ENCODE measurements around the gene ABLIM3.

The ABLIM3 gene

DNA sequence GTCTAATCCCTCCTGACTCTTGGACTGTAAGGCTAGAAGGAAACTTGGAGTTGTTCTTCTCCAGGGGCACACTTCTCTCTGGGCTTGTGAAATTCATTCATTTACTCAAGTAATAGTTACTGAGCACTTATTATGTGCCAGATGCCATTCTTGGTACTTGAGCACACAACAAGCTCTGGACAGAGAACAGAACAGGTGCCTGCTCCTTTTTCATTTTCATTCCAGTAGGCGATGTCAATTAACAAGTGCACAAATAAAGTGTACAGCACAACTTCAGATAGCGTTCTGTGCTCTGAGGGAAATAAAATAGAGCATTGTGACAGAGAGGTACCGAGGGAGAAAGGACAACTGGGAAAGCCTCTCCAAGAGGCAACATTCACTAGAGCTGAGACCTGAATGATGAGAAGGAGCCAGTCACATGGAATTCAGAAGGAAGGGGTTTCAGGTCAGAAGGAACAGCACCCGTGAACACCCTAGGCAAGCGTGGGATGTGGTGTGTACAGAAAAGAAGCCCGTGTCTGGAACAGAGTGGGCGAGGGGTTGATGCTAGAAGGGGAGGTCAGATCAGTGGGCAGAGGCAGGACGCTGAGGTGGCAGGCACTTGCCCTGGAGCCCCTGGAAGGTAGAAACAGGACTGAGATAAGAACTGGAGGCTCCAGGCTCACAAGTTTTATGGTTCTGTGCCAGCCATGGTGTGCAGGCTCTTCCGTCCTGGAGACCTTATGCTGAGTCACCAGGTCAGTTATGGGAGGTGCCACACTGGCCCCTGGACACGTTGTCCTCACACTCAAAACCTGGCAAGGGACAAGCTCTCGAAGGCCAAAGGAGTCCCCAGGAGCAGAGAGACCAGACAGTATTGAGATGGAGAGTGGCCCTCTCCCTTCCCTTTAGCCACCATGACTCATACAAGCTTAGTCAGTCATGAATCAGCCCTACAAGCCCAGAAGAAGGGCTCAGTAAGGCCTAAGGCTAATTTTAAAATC, 7.2 kb upstream of the ABLIM3 start:
- DNase-seq: no peak

- no peak for DNase-seq
These were observed 6.4 kb upstream of the ABLIM3 start for GRCh38 chr5:149134778-149135500.

- no peak for DNase-seq
These were observed 5.6 kb upstream of the ABLIM3 start for GRCh38 chr5:149135536-149136201.

DNA sequence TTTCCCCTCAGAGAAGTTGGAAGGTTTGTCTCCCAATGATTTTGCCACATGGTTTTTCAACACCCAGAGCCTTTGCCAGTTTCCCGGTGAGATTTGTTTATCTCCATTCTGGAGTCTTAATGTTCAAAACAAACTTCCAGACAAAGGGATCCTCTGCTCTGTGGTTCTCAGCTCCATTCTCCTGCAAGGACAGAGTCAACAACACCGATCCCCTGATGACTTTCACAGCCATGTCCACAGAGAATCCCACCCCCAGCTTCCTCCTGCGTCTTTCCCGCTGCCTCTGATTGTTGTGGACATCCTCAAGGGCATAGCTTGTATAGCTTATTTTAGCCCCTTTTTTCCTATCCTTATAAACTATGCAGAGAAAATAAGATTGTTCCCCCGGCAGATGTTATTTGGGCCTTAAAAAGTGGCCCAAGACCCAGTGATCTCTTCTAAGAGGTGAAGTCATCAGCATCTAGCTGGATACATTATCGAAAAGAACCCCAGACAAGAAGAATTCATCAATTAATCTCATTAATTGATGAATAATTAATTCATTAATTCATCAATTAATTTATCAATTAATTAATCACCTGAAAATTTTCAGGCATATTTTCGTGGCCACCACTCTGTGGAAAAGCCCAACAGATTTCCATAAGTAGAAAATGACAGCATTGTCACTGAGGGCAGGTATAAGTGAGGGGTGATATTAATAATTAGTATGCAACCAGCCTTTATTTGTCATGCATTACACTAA, 2.9 kb upstream of the ABLIM3 start:
- no peak for DNase-seq

- no peak for DNase-seq
These were observed 893 bp upstream of the ABLIM3 start for GRCh38 chr5:149140197-149141002.

DNA sequence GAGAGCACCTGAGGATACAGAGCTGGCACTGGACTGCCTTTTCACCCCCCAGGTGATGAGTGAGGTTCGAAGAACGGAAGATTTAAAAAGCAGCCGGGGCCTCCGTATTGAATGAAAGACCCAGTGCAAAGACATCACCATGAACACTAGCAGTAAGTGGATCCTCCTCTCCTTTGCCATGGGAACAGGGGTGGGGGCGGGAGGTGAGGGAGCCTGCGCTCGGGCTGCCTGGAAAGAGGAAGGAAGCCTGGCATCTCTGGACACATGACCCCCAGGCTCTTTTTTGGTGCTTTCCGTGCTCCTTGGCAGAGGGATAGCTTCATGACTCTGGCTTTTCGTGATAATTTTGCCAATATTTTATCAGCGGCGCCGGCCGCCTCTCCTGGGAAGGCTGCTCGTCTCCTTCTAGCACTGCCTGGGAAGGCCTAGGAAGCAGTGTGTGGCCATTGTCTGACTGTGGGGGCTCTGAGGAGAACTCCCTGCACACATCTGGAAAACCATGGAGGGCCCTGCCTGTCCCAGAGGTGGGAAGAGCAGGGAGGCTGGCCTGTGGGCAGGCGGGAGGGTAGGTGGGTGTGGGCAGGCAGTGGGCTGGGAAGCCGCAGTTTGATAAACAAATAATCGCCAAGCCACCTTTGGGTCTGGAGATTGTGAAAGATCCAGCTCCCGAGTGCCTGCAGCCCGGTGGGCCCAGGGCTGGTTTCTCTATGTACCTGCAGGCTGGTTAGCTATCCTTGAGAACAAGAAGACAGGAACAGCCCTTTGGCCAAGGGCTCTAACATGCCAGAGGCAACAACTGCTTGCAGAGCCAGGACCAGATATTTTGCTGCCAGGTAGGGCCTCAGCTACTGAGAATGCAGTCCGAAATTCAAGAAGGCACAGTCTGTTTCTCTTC, 911 bp downstream of the ABLIM3 start:
- DNase-seq: no peak

GRCh38 chr5:149143470-149143869, 2.2 kb downstream of the ABLIM3 start:
- no peak for DNase-seq

- DNase-seq: no peak
These were observed 3.3 kb downstream of the ABLIM3 start for GRCh38 chr5:149144637-149145036.

GRCh38 chr5:149145138-149145537, 3.8 kb downstream of the ABLIM3 start:
- DNase-seq: no peak

GRCh38 chr5:149147676-149148075, 6.4 kb downstream of the ABLIM3 start:
- DNase-seq: no peak

GRCh38 chr5:149149942-149150341, 8.6 kb downstream of the ABLIM3 start:
- DNase-seq: no peak

GRCh38 chr5:149150457-149150856, 9.2 kb downstream of the ABLIM3 start:
- DNase-seq: no peak

- no peak for DNase-seq
These were observed 10.4 kb downstream of the ABLIM3 start for GRCh38 chr5:149151717-149152116.

DNA sequence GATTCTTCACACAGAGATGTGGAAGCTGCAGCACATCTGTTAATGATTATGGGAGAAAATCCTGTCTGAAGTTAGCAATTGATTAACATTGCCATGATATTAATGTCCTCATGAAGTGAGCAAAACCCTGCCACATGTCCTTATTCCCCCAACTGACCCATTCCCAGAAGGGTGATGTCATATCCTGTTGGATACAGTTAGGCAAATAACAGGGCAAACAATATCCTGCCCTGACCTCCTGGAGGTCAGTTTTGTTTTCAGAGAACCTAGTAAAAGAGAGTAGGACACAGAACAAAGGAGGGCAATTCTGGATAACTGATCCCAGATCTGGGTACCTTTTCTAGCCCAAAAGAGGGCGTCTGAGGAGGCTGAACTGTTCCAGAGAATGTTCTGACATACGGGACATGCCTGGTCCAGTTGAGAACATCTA, 11.0 kb downstream of the ABLIM3 start:
- DNase-seq: no peak

GRCh38 chr5:149153193-149153750, 12.0 kb downstream of the ABLIM3 start:
- DNase-seq: no peak

DNA sequence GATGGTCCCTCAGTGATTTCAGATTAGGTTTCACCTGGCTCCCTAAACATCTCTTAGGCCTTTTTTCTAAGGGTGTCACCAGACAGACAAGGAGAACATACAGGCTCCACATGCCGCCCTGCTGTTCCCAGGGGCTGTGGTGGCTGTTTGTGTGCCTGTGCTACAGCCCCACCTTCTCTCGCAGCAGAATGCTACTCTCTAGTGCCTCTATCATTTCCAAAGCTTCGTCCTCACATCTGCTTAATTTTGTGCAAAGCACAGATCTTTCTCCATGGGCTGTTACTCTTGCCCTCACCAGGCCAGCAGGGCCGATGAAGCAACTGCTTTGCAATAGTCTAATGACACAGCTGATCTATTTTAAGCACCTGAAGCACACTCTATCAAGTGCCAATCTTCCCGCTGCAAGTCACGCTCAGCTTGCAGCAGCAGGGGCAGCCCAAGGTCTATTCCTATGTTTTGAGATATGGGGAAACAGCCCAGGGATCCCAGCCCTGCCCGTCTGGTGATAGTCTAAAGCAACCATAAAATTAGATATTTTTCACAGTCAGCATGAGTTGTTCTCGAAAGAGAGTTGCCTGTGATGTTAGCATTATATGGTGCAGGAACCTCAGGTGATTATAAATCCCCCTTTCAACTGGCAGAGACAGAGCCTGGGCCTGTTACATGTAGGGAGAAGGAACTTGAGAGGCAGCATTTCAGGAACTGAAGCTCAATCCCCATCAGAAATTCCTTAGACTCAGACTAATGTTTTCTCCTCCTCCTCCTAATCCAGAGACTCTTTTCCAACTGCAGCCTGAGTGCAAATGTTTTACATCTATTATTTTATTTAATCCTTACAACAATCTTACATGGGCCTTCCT, 12.7 kb downstream of the ABLIM3 start:
- no peak for DNase-seq

DNA sequence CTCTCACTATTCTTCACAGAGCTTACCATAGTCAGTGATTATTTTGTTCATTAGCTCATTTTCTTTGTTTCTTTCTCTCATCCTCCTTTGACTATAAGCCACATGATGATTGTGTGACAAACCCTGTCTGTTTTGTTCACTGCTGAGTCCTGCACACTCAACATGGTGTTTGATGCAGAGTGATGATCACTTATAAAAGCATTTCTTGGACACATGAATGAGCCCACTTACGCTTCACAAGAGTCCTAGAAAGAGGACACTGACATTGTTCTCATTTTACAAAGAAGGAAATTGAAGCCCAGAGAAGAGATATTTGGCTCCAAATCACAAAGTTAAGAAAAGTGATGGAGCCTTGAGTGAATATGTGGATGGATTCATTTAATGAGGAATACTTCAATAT, 13.4 kb downstream of the ABLIM3 start:
- no peak for DNase-seq

- DNase-seq: no peak
These were observed 15.3 kb downstream of the ABLIM3 start for GRCh38 chr5:149156435-149157083.

GRCh38 chr5:149157330-149157729, 16.0 kb downstream of the ABLIM3 start:
- no peak for DNase-seq

Measured in central memory CD4-positive, alpha-beta T cell (primary cell).